Spleen (tissue), 11 donors: ENCODE measurements around the gene ZGRF1. TPM values are rescaled to one million over a fixed set of nuclear protein-coding genes. Genes with fewer than 3 reads are reported as not detected.
"Not testable (repeated sequence)": the region's sequence is repeated elsewhere in the genome, so short reads cannot be mapped to it uniquely, and the experiment has no call there.

Experiments used
- DNase-seq: peaks from one replicate; pipeline ENCODE4 v3.0.0-alpha.2; 2020
- H3K27ac ChIP-seq, 8 donors: fragments of 200-600 bp; sonication (generic) in 7 of 8; 1 replicate in 4 of 8; 2 replicates in 4 of 8; pipeline versions ENCODE4 v1.5.0 to v1.8.0; 2016 to 2021; ENCODE audit warnings: inconsistent platforms in 4 of 8, mild to moderate bottlenecking in 4 of 8, moderate library complexity in 1 of 8
- H3K27me3 ChIP-seq, 7 donors: fragments of 200-600 bp; sonication (generic) in 6 of 7; replicated peaks in 1 of 7; 1 replicate in 4 of 7; 2 replicates in 3 of 7; pipeline versions ENCODE4 v1.5.0 to v1.8.0; 2016 to 2021; ENCODE audit warnings: inconsistent platforms in 3 of 7, mild to moderate bottlenecking in 1 of 7
- H3K36me3 ChIP-seq, 6 donors: fragments of 200-600 bp; sonication (generic) in 5 of 6; 1 replicate in 4 of 6; 2 replicates in 2 of 6; pipeline versions ENCODE4 v1.5.0 to v1.8.0; 2016 to 2021; ENCODE audit warnings: inconsistent platforms in 2 of 6
- H3K4me1 ChIP-seq, 6 donors: fragments of 200-600 bp; sonication (generic) in 5 of 6; 1 replicate in 3 of 6; 2 replicates in 3 of 6; pipeline versions ENCODE4 v1.5.0 to v1.8.0; 2016 to 2021; ENCODE audit warnings: inconsistent platforms in 3 of 6
- H3K4me3 ChIP-seq, 8 donors: fragments of 200-600 bp; sonication (generic) in 7 of 8; 1 replicate in 4 of 8; 2 replicates in 4 of 8; pipeline versions ENCODE4 v1.5.0 to v1.8.0; 2016 to 2021; ENCODE audit warnings: inconsistent platforms in 4 of 8, mild to moderate bottlenecking in 4 of 8, moderate library complexity in 2 of 8
- H3K9me3 ChIP-seq, 8 donors: fragments of 200-600 bp; sonication (generic) in 7 of 8; 1 replicate in 4 of 8; 2 replicates in 4 of 8; pipeline versions ENCODE4 v1.5.0 to v1.8.0; 2016 to 2021; ENCODE audit warnings: inconsistent platforms in 4 of 8
- CTCF ChIP-seq, 11 experiments: fragments of 200-600 bp in 7 of 11; fragments of 450-650 bp in 4 of 11; sonication (generic) in 4 of 11; IDR thresholded peaks in 8 of 11; conservative IDR thresholded peaks in 3 of 11; 1 replicate in 7 of 11; 2 replicates in 4 of 11; pipeline versions ENCODE4 v1.4.0 to v1.8.0; 2016 to 2021; ENCODE audit warnings: antibody characterized with exemption in 11 of 11, inconsistent platforms in 4 of 11, mild to moderate bottlenecking in 1 of 11
- POLR2A ChIP-seq, 3 donors: fragments of 450-650 bp; IDR thresholded peaks; one replicate each; pipeline ENCODE4 v1.5.1; 2017; ENCODE audit warnings: antibody characterized with exemption in 3 of 3, mild to moderate bottlenecking in 1 of 3
- POLR2AphosphoS5 ChIP-seq, 3 donors: sonication (generic); formaldehyde crosslinking; IDR thresholded peaks; one replicate each; pipeline ENCODE4 v1.5.1; 2017; ENCODE audit warnings: antibody characterized with exemption in 3 of 3
- whole genome bisulfite sequencing, 5 donors: extraction: QIAGEN DNeasy Blood & Tissue Kit in 3 of 5; methylation state at CpG; one replicate each; pipeline versions ENCODE4 v1.1.5 to v1.1.7; 2013 to 2018; 5-methylcytosine and 5-hydroxymethylcytosine counted together
- intact Hi-C: fragments of 100-400 bp; cut with DNase I; formaldehyde crosslinking; loops from one replicate; pipeline ENCODE4 v1.15.0; 2023; ENCODE audit warnings: low total_unique reads
- microRNA-seq, 3 donors: library from miRNA; unstranded; fragments of <30 nt; microRNA quantifications; one replicate each; pipeline versions ENCODE4 to v1.1.0, GENCODE V29; 2019 to 2020
- polyA plus RNA-seq, 3 donors: library from polyadenylated mRNA; stranded (reverse); fragments of 200-250 nt; gene quantifications; one replicate each; pipeline ENCODE4 v1.2.1, GENCODE V29; 2013
- small RNA-seq, 4 donors: library from RNA; depleted of rRNA; stranded (forward); fragments of <200 nt; gene quantifications; one replicate each; pipeline ENCODE3, GENCODE V24; 2016
- total RNA-seq, 7 donors: library from RNA; depleted of rRNA in 3 of 7; stranded (reverse); fragments of >200 nt in 3 of 7; fragmentation: NEBNext Ultra II Directional in 4 of 7; extraction: Animal tissue kit (Norgen Biotek cat#: 25700) in 4 of 7; gene quantifications; one replicate each; pipeline versions ENCODE4 v1.1.0 to v1.2.1, GENCODE V29; 2016 to 2021
- donor health status: healthy with polysubstance abuse.
- donor health status: DM: no; HTN: no; CAD: no; lungs with moderate emphysema.
- donor health status: DM: no; HTN: no; CAD: no.
- donor health status: Bipolar disorder and iron deficiency.
- donor health status: healthy.
- donor health status: DM: no; HTN: no; CAD: no.
- donor health status: DM: yes; HTN: yes; CAD: no.

The ZGRF1 gene
- total and polyA plus RNA-seq, 10 donors, result 4.4 to 20.8 (median 10.7) TPM

- Histone ChIP-seq H3K27me3 (peaks cover 0 to 10% (median 0%) of the 10 kb centered on the region in 7 donors), H3K27ac (no peak overlapping the region), H3K9me3 (peaks cover 0 to 37% (median 24%) of the 10 kb centered on the region in 8 donors), H3K36me3 (no peaks in the 10 kb centered on the region), H3K4me1 (no peaks in the 10 kb centered on the region), H3K4me3 (no peak overlapping the region)
- intact Hi-C loops, result no loop called here
- TF ChIP-seq POLR2A (IDR thresholded peaks at IDR 0.05), result no peak
- no peak for TF ChIP-seq POLR2AphosphoS5 (IDR thresholded peaks at IDR 0.05)
- TF ChIP-seq CTCF (IDR thresholded peaks at IDR 0.05 in 8 of 11, conservative IDR thresholded peaks at IDR 0.05 in 3 of 11), result no peak
- DNase-seq, result no peak
- WGBS, 5 donors, result 76 to 89% (median 83%) methylated on average over 7 of the region's 7 CpGs
These were observed 144.4 kb downstream of the ZGRF1 start for GRCh38 chr4:112492321-112492720.

GRCh38 chr4:112490808-112491207 lies 145.9 kb downstream of the ZGRF1 start:
- H3K36me3 ChIP-seq, H3K27ac ChIP-seq, DNase-seq, H3K4me1 ChIP-seq, H3K4me3 ChIP-seq, intact Hi-C loops: not testable (repeated sequence)
- H3K27me3 ChIP-seq, result peaks cover 0 to 21% (median 0%) of the 10 kb centered on the region in 7 donors
- WGBS, 5 donors, result 79 to 86% (median 86%) methylated on average over 3 of the region's 3 CpGs
- peaks cover 0 to 37% (median 24%) of the 10 kb centered on the region in 8 donors for H3K9me3 ChIP-seq

Small RNA genes within 50 kb of the gene (microRNA-seq; reads per million reads assigned to microRNA genes)
- gene MIR302A (0 to 0.72 (median 0.57) reads per million in 3 donors), gene MIR302B (0 to 0.57 (median 0.35) reads per million in 3 donors), gene MIR302C (0 reads per million in 3 donors), gene MIR302D (0 reads per million in 3 donors), gene MIR367 (0 reads per million in 3 donors)

Small RNA genes within 50 kb of the gene (small RNA-seq; reads per million reads assigned to genes)
- gene MIR302A (0 reads per million in 4 donors), gene MIR302C (0 reads per million in 4 donors), gene MIR302D (0 reads per million in 4 donors), gene MIR367 (0 to 0.45 (median 0) reads per million in 4 donors)

Other genes starting within 250 kb of the ZGRF1 start
- not detected for gene NEUROG2, start 120.7 kb downstream of the ZGRF1 start, total RNA-seq
- not detected for gene NEUROG2, start 120.7 kb downstream of the ZGRF1 start, polyA plus RNA-seq
- gene LARP7, start 234 bp upstream of the ZGRF1 start, total RNA-seq, result 10 to 100 TPM; 35.4 to 59.5 (median 45.7) TPM
- gene LARP7, start 234 bp upstream of the ZGRF1 start, polyA plus RNA-seq, result 10 to 100 TPM; 45.7 to 56.2 (median 46.0) TPM